ENCODE results near the gene ROCK2. TPM values are rescaled to one million over a fixed set of nuclear protein-coding genes. Genes with fewer than 3 reads are reported as not detected.

Gene ROCK2
- total and polyA plus RNA-seq, 9 of the 15 experiments (the other 6 are each of a cell fraction or from before 2014, with no cell fraction given): 4.9 to 30.6 (median 14.3) TPM

DNA sequence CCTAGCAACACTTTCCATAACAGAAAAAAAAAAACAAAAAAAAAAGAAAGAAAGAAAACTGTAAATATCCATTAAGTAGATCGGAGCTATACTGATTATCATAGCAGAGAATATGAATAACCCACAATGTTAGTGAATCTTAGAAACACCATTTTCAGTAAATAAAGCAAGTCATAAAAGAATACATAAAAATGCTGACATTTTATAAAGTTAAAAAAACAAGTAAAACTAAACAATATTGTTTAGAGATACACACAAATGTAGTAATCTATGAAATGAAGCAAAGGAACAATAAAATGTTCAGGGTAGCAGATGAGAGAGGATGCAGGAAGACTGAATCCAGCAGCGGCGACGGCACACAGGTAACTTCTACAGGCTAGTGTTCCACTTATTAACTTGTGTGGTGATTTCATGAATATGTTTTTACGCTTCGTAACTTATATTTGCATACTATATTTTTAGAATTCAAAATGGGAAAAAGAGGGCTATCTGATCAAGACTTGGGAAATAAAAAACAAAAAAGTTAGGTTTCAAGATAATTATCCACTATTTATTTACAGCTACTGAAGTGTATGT lies 4.8 kb downstream of the ROCK2 start:
- H4K20me1 ChIP-seq (replicated peaks; ENCODE audit: control insufficient read depth, insufficient read depth, low read length): peaks cover 25% of the 10 kb centered on the region
- TF ChIP-seq ZNF830 (CRISPR knock-in tag; IDR thresholded peaks at IDR 0.05): no peak
- TF ChIP-seq MAFG (tag; conservative IDR thresholded peaks at IDR 0.05): peak; percentile 32; the same call in 1 of the 2 replicates
- TF ChIP-seq MAFF (IDR thresholded peaks at IDR 0.05; ENCODE audit: low read length): peak; percentile 6; the same call in 1 of the 2 replicates
- peak; percentile 91 for TF ChIP-seq ZNF316 (IDR thresholded peaks at IDR 0.05)
- TF ChIP-seq SREBF1 (IDR thresholded peaks at IDR 0.05; ENCODE audit: borderline replicate concordance, low read depth, low read length): no peak
- TF ChIP-seq C11orf30 (IDR thresholded peaks at IDR 0.05; ENCODE audit: low read depth): peak; percentile 77
- TF ChIP-seq CBX2 (IDR thresholded peaks at IDR 0.05; ENCODE audit: insufficient read depth, low read length, poor library complexity, severe bottlenecking): no peak
- H3K4me1 ChIP-seq (replicated peaks in 1 of 2; ENCODE audit: control insufficient read depth in 2 of 2, insufficient read depth in 2 of 2, low read length in 2 of 2): peaks cover 5 to 14% of the 10 kb centered on the region in 2 experiments
- in situ Hi-C loops (cut with MboI): no loop called here
- H3K4me2 ChIP-seq (ENCODE audit: insufficient read depth, low read length): no peak overlapping the region
- intact Hi-C loops (cut with micrococcal nuclease): loop anchor here (5.0 kb wide), 3 partner anchors 62 to 182 kb away; partner anchors contain the start of gene SLC66A3
- FAIRE-seq (no peak), ATAC-seq (no peak), DNase-seq (ENCODE audit: extremely low read depth in 1 of 4, low spot score in 3 of 4) (no peak)
- no TSS peak for BruUV-seq (replicated peaks)
- WGBS (ENCODE audit: insufficient coverage, low coverage, missing lambda C conversion rate): 92% methylated on average over 6 of the region's 6 CpGs
- H3K27ac ChIP-seq (ENCODE audit: extremely low read depth, low read depth, low read length): no peak overlapping the region
- H2AFZ ChIP-seq (ENCODE audit: low read depth, low read length): no peak overlapping the region
- POLR2A ChIA-PET: interaction anchor here (0.7 kb wide), 1 partner anchor 199 kb away, joined by 3 read pairs; no protein-coding TSS in a partner anchor
- H3K36me3 ChIP-seq (ENCODE audit: control insufficient read depth, insufficient read depth, low read length): 0 out of 3 replicates have a peak, but pooled peaks cover 3% of the 10 kb centered on the region
- H3K79me2 ChIP-seq (ENCODE audit: control insufficient read depth, insufficient read depth, low read length): peaks cover 97% of the 10 kb centered on the region
- H3K9ac ChIP-seq (ENCODE audit: insufficient read depth in 1 of 2, low read depth in 2 of 2, low read length in 2 of 2): no peak overlapping the region
- CTCF ChIA-PET (ENCODE audit: low intra/inter-chr PET ratio): no interaction called here
- H3K4me3 ChIP-seq: no peak overlapping the region
- no peaks in the 10 kb centered on the region for H3K27me3 ChIP-seq (ENCODE audit: control insufficient read depth in 2 of 2, insufficient read depth in 2 of 2, low read length in 2 of 2)
- no peaks in the 10 kb centered on the region for H3K9me1 ChIP-seq (ENCODE audit: control insufficient read depth, insufficient read depth, low read length)
- no peaks in the 10 kb centered on the region for H3K9me3 ChIP-seq (replicated peaks; ENCODE audit: control insufficient read depth, insufficient read depth, low read depth, low read length)
